Right lobe of liver (tissue), 6 donors: ENCODE results near the gene LRRC1. TPM values are rescaled to one million over a fixed set of nuclear protein-coding genes. Genes with fewer than 3 reads are reported as not detected.

ENCODE experiments used
- ATAC-seq, 4 donors: fragments of 200-7000 bp; cut with Tn5 transposase; one replicate each; pipeline ENCODE4 v1.9.1; 2020; ENCODE audit warnings: mild to moderate bottlenecking in 4 of 4, moderate library complexity in 4 of 4
- DNase-seq, 3 donors: peaks; one replicate each; pipeline ENCODE4 v3.0.0-alpha.2; 2020
- H3K27ac ChIP-seq, 3 donors: fragments of 200-600 bp; one replicate each; pipeline ENCODE4 v1.8.0; 2022
- H3K27me3 ChIP-seq, 2 donors: fragments of 200-600 bp; one replicate each; pipeline ENCODE4 v1.8.0; 2022
- H3K36me3 ChIP-seq, 4 donors: fragments of 200-600 bp; sonication (generic) in 1 of 4; one replicate each; pipeline versions ENCODE4 v1.5.1 to v1.8.0; 2017 to 2022; ENCODE audit warnings: control low read depth in 1 of 4
- H3K4me1 ChIP-seq, 4 donors: fragments of 200-600 bp; sonication (generic) in 1 of 4; one replicate each; pipeline versions ENCODE4 v1.5.1 to v1.8.0; 2017 to 2022; ENCODE audit warnings: control low read depth in 1 of 4
- H3K4me3 ChIP-seq, 3 donors: fragments of 200-600 bp; one replicate each; pipeline ENCODE4 v1.8.0; 2022
- H3K9me3 ChIP-seq, 4 donors: fragments of 200-600 bp; sonication (generic) in 1 of 4; one replicate each; pipeline versions ENCODE4 v1.5.1 to v1.8.0; 2017 to 2022; ENCODE audit warnings: control low read depth in 1 of 4
- CTCF ChIP-seq, 4 donors: fragments of 200-600 bp in 3 of 4; fragments of 450-650 bp in 1 of 4; IDR thresholded peaks; one replicate each; pipeline versions ENCODE4 v1.5.1 to v1.8.0; 2016 to 2022; ENCODE audit warnings: antibody characterized with exemption in 4 of 4, mild to moderate bottlenecking in 2 of 4
- POLR2A ChIP-seq: fragments of 450-650 bp; IDR thresholded peaks from one replicate; pipeline ENCODE4 v1.6.1; 2017; ENCODE audit warnings: antibody characterized with exemption, mild to moderate bottlenecking
- WGBS: methylation state at CpG from one replicate; pipeline ENCODE4 v1.1.6; 2018; ENCODE audit warnings: low coverage, low lambda C conversion rate; ENCODE audit not compliant: insufficient coverage; ENCODE audit errors: missing lambda C conversion rate; 5-methylcytosine and 5-hydroxymethylcytosine counted together
- intact Hi-C, 2 donors: fragments of 100-400 bp; cut with DNase I; formaldehyde crosslinking; loops; one replicate each; pipeline versions ENCODE4 v1.11.2 to v1.14.1; 2022
- total RNA-seq, 6 experiments: library from RNA; depleted of rRNA in 2 of 6; stranded (reverse); fragments of >200 nt in 2 of 6; fragmentation: NEBNext Ultra II Directional in 3 of 6; extraction: Animal tissue kit (Norgen Biotek cat#: 25700) in 3 of 6; gene quantifications; one replicate each; pipeline versions ENCODE4 v1.1.0 to v1.2.4, GENCODE V29; 2016 to 2023
- donor health status: DM: no; HTN: yes; CAD: no.
- donor health status: DM: no; HTN: no; CAD: no.
- donor health status: DM: no; HTN: no; CAD: no.
- donor health status: DM: no; HTN: yes; CAD: no.
- donor health status: DM: no; HTN: yes; CAD: no.

LRRC1 gene
- total RNA-seq, 6 experiments from 2014 or later: 0.46 to 3.2 (median 1.4) TPM

- Histone ChIP-seq H3K27ac (no peak overlapping the region), H3K9me3 (no peaks in the 10 kb centered on the region), H3K36me3 (no peaks in the 10 kb centered on the region), H3K4me3 (no peak overlapping the region), H3K4me1 (no peaks in the 10 kb centered on the region), H3K27me3 (no peaks in the 10 kb centered on the region)
- DNase-seq (no peak), ATAC-seq (no peak)
- WGBS: 68% methylated on average over 1 of the region's 1 CpG
- intact Hi-C loops: no loop called here
- no peak for TF ChIP-seq POLR2A
- no peak for TF ChIP-seq CTCF (IDR thresholded peaks at IDR 0.05)
These were observed 118.5 kb downstream of the LRRC1 start for GRCh38 chr6:53913286-53913685.

GRCh38 chr6:53915026-53915691, 120.4 kb downstream of the LRRC1 start:
- intact Hi-C loops: no loop called here
- Histone ChIP-seq H3K9me3 (no peaks in the 10 kb centered on the region), H3K36me3 (no peaks in the 10 kb centered on the region), H3K4me1 (no peaks in the 10 kb centered on the region), H3K27ac (no peak overlapping the region), H3K4me3 (no peak overlapping the region), H3K27me3 (no peaks in the 10 kb centered on the region)
- ATAC-seq (no peak), DNase-seq (no peak)
- TF ChIP-seq CTCF (IDR thresholded peaks at IDR 0.05): no peak
- WGBS: 85% methylated on average over 5 of the region's 5 CpGs

GRCh38 chr6:53916804-53917463, 122.1 kb downstream of the LRRC1 start:
- Histone ChIP-seq H3K4me1 (no peaks in the 10 kb centered on the region), H3K4me3 (no peak overlapping the region), H3K36me3 (no peaks in the 10 kb centered on the region), H3K9me3 (no peaks in the 10 kb centered on the region), H3K27me3 (no peaks in the 10 kb centered on the region), H3K27ac (no peak overlapping the region)
- DNase-seq (no peak), ATAC-seq (no peak)
- WGBS: 79% methylated on average over 2 of the region's 3 CpGs
- TF ChIP-seq CTCF (IDR thresholded peaks at IDR 0.05): no peak
- TF ChIP-seq POLR2A: no peak
- intact Hi-C loops: no loop called here

- Histone ChIP-seq H3K9me3 (no peaks in the 10 kb centered on the region), H3K36me3 (no peaks in the 10 kb centered on the region), H3K4me1 (no peaks in the 10 kb centered on the region), H3K27me3 (no peaks in the 10 kb centered on the region), H3K27ac (no peak overlapping the region), H3K4me3 (no peak overlapping the region)
- ATAC-seq (no peak), DNase-seq (no peak)
- TF ChIP-seq POLR2A: no peak
- no peak for TF ChIP-seq CTCF (IDR thresholded peaks at IDR 0.05)
- intact Hi-C loops: no loop called here
- 22% methylated on average over 1 of the region's 1 CpG for WGBS
These were observed 122.6 kb downstream of the LRRC1 start for GRCh38 chr6:53917464-53917842.
